ENCODE results near the gene PLXDC2.

Gene PLXDC2

GRCh38 chr10:19915816-19916215 lies 99.6 kb downstream of the PLXDC2 start:
- DNase-seq: no peak

GRCh38 chr10:19917751-19918478 lies 101.7 kb downstream of the PLXDC2 start:
- DNase-seq: no peak

- DNase-seq: peak; percentile 81
Observed at GRCh38 chr10:19918794-19919193, 102.6 kb downstream of the PLXDC2 start.

GRCh38 chr10:19919671-19920070 lies 103.4 kb downstream of the PLXDC2 start:
- DNase-seq: no peak

- DNase-seq: no peak
Observed at GRCh38 chr10:19920075-19920726, 104.0 kb downstream of the PLXDC2 start.

GRCh38 chr10:19921300-19922140 lies 105.3 kb downstream of the PLXDC2 start:
- peak; percentile 30 for DNase-seq

- DNase-seq: no peak
Observed at GRCh38 chr10:19922236-19922963, 106.2 kb downstream of the PLXDC2 start.

- peak; percentile 32 for DNase-seq
Observed at GRCh38 chr10:19925064-19925463, 108.8 kb downstream of the PLXDC2 start.

GRCh38 chr10:19928936-19929335 lies 112.7 kb downstream of the PLXDC2 start:
- DNase-seq: no peak

- peak; percentile 62 for DNase-seq
Observed at GRCh38 chr10:19929506-19930140, 113.4 kb downstream of the PLXDC2 start.

GRCh38 chr10:19930936-19931893 lies 115.0 kb downstream of the PLXDC2 start:
- DNase-seq: peak; percentile 49

GRCh38 chr10:19931894-19932590 lies 115.8 kb downstream of the PLXDC2 start:
- no peak for DNase-seq

- no peak for DNase-seq
Observed at GRCh38 chr10:19932806-19933371, 116.7 kb downstream of the PLXDC2 start.

GRCh38 chr10:19933772-19934171 lies 117.5 kb downstream of the PLXDC2 start:
- DNase-seq: no peak

GRCh38 chr10:19935176-19935575 lies 118.9 kb downstream of the PLXDC2 start:
- no peak for DNase-seq

GRCh38 chr10:19936289-19936688 lies 120.1 kb downstream of the PLXDC2 start:
- no peak for DNase-seq

GRCh38 chr10:19937989-19938388 lies 121.8 kb downstream of the PLXDC2 start:
- DNase-seq: no peak

- no peak for DNase-seq
Observed at GRCh38 chr10:19941206-19941880, 125.1 kb downstream of the PLXDC2 start.

GRCh38 chr10:19944911-19945663 lies 128.9 kb downstream of the PLXDC2 start:
- DNase-seq: no peak

Data from inflammatory macrophage treated with lipopolysaccharide for 4 hours (primary cell).